Ishikawa (cell line): ENCODE results near the gene UBE2Q2.

Experiments
- CEBPB ChIP-seq: IDR thresholded peaks from 2 replicates; pipeline ENCODE4 v1.6.1; 2012
- CREB1 ChIP-seq: IDR thresholded peaks from 2 replicates; pipeline ENCODE4 v1.6.1; 2012; ENCODE audit warnings: low read depth
- EGR1 ChIP-seq: IDR thresholded peaks from 2 replicates; pipeline ENCODE4 v1.6.1; 2012
- EP300 ChIP-seq: IDR thresholded peaks from 2 replicates; pipeline ENCODE4 v1.6.1; 2012; ENCODE audit warnings: borderline replicate concordance
- FOXM1 ChIP-seq: IDR thresholded peaks from 2 replicates; pipeline ENCODE4 v1.6.1; 2012; ENCODE audit warnings: low read depth, borderline replicate concordance
- MAX ChIP-seq: IDR thresholded peaks from 2 replicates; pipeline ENCODE4 v1.6.1; 2012
- NFIC ChIP-seq: IDR thresholded peaks from 2 replicates; pipeline ENCODE4 v1.6.1; 2012
- RAD21 ChIP-seq: IDR thresholded peaks from 2 replicates; pipeline ENCODE4 v1.6.1; 2012; ENCODE audit warnings: low read depth
- REST ChIP-seq: IDR thresholded peaks from 2 replicates; pipeline ENCODE4 v1.6.1; 2012; ENCODE audit warnings: low read depth, mild to moderate bottlenecking
- TAF1 ChIP-seq: IDR thresholded peaks from 2 replicates; pipeline ENCODE4 v1.6.1; 2012; ENCODE audit warnings: low read depth, mild to moderate bottlenecking
- TCF12 ChIP-seq: IDR thresholded peaks from 2 replicates; pipeline ENCODE4 v1.6.1; 2012; ENCODE audit warnings: low read depth
- TEAD4 ChIP-seq: IDR thresholded peaks from 2 replicates; pipeline ENCODE4 v1.6.1; 2012
- USF1 ChIP-seq: IDR thresholded peaks from 2 replicates; pipeline ENCODE4 v1.6.1; 2012
- YY1 ChIP-seq: IDR thresholded peaks from 2 replicates; pipeline ENCODE4 v1.6.1; 2012; ENCODE audit warnings: low read depth
- ZBTB7A ChIP-seq: IDR thresholded peaks from 2 replicates; pipeline ENCODE4 v1.6.1; 2012; ENCODE audit warnings: low read depth

Gene UBE2Q2

GRCh38 chr15:75921732-75922703 lies 78.8 kb downstream of the UBE2Q2 start:
- TF ChIP-seq EGR1 = no peak
- no peak for TF ChIP-seq CEBPB
- TF ChIP-seq RAD21 = peak; percentile 67
- no peak for TF ChIP-seq TAF1
- TF ChIP-seq TEAD4 = no peak

- no peak for TF ChIP-seq FOXM1
- no peak for TF ChIP-seq NFIC
- no peak for TF ChIP-seq REST
- TF ChIP-seq TAF1 = no peak
- TF ChIP-seq CREB1 = no peak
- TF ChIP-seq RAD21 = no peak
- no peak for TF ChIP-seq USF1
- no peak for TF ChIP-seq YY1
- TF ChIP-seq CEBPB = no peak
- no peak for TF ChIP-seq MAX
Measured at GRCh38 chr15:75923756-75924155, 80.5 kb downstream of the UBE2Q2 start.

- TF ChIP-seq TAF1 (no peak), RAD21 (no peak), YY1 (no peak), MAX (no peak), TEAD4 (no peak), USF1 (no peak), ZBTB7A (no peak), TCF12 (no peak), REST (no peak), CREB1 (no peak), CEBPB (no peak)
Measured at GRCh38 chr15:75924576-75924975, 81.3 kb downstream of the UBE2Q2 start.

GRCh38 chr15:75925440-75925839 lies 82.2 kb downstream of the UBE2Q2 start:
- TF ChIP-seq CEBPB (no peak), EP300 (no peak), REST (no peak), CREB1 (no peak), RAD21 (no peak), ZBTB7A (no peak), TAF1 (no peak), TEAD4 (no peak), EGR1 (no peak), MAX (no peak), TCF12 (no peak), YY1 (no peak)
